ENCODE results near the gene CIDEC. TPM values are rescaled to one million over a fixed set of nuclear protein-coding genes. Genes with fewer than 3 reads are reported as not detected.
A peak's percentile ranks its signal among the peaks of the same experiment; 100 is the strongest.

CIDEC gene
- total and polyA plus RNA-seq, 9 of the 15 experiments (the other 6 are each of a cell fraction or from before 2014, with no cell fraction given), result not detected

GRCh38 chr3:9861201-9861600 is 18.9 kb downstream of the CIDEC start:
- no peaks in the 10 kb centered on the region for H3K9me1 ChIP-seq (ENCODE audit: control insufficient read depth, insufficient read depth, low read length)
- BruUV-seq (replicated peaks), result no TSS peak
- H3K36me3 ChIP-seq (ENCODE audit: control insufficient read depth, insufficient read depth, low read length), result no peaks in the 10 kb centered on the region
- H3K9ac ChIP-seq (ENCODE audit: insufficient read depth in 1 of 2, low read depth in 2 of 2, low read length in 2 of 2), result peak overlapping the region in 1 of 2 experiments; percentile 90; a peak in 2 of 4 replicates
- H3K4me2 ChIP-seq (ENCODE audit: insufficient read depth, low read length), result no peak overlapping the region
- H4K20me1 ChIP-seq (replicated peaks; ENCODE audit: control insufficient read depth, insufficient read depth, low read length), result no peaks in the 10 kb centered on the region
- H3K4me1 ChIP-seq (replicated peaks in 1 of 2; ENCODE audit: control insufficient read depth in 2 of 2, insufficient read depth in 2 of 2, low read length in 2 of 2), result peaks cover 6 to 30% of the 10 kb centered on the region in 2 experiments; a peak in 4 of 5 replicates
- no peaks in the 10 kb centered on the region for H3K79me2 ChIP-seq (ENCODE audit: control insufficient read depth, insufficient read depth, low read length)
- TF ChIP-seq PKNOX1 (IDR thresholded peaks at IDR 0.05), result peak; percentile 83
- TF ChIP-seq STAT5A (IDR thresholded peaks at IDR 0.05; ENCODE audit: borderline replicate concordance, low read length), result no peak
- TF ChIP-seq FOXJ2 (tag; IDR thresholded peaks at IDR 0.05), result no peak
- H3K27me3 ChIP-seq (ENCODE audit: control insufficient read depth in 2 of 2, insufficient read depth in 2 of 2, low read length in 2 of 2), result no peaks in the 10 kb centered on the region
- in situ Hi-C loops (cut with MboI), result no loop called here
- H3K4me3 ChIP-seq, result no peak overlapping the region
- ATAC-seq, result no peak
- peak overlapping the region; percentile 99 for H2AFZ ChIP-seq (ENCODE audit: low read depth, low read length)
- no peaks in the 10 kb centered on the region for H3K9me3 ChIP-seq (replicated peaks; ENCODE audit: control insufficient read depth, insufficient read depth, low read depth, low read length)
- FAIRE-seq, result no peak
- WGBS (ENCODE audit: insufficient coverage, low coverage, missing lambda C conversion rate), result 74% methylated on average over 4 of the region's 4 CpGs
- H3K27ac ChIP-seq (ENCODE audit: extremely low read depth, low read depth, low read length), result no peak overlapping the region
- ChIA-PET CTCF (ENCODE audit: low intra/inter-chr PET ratio) (no interaction called here), POLR2A (interaction anchor here (0.6 kb wide), 1 partner anchor 56 kb away, joined by 3 read pairs; no protein-coding TSS in a partner anchor)
- no peak for DNase-seq (ENCODE audit: extremely low read depth in 1 of 4, low spot score in 3 of 4)
- intact Hi-C loops (cut with micrococcal nuclease), result loop anchor here (5.0 kb wide), 2 partner anchors 56 to 71 kb away; partner anchors contain the start of genes CRELD1 and IL17RC

DNA sequence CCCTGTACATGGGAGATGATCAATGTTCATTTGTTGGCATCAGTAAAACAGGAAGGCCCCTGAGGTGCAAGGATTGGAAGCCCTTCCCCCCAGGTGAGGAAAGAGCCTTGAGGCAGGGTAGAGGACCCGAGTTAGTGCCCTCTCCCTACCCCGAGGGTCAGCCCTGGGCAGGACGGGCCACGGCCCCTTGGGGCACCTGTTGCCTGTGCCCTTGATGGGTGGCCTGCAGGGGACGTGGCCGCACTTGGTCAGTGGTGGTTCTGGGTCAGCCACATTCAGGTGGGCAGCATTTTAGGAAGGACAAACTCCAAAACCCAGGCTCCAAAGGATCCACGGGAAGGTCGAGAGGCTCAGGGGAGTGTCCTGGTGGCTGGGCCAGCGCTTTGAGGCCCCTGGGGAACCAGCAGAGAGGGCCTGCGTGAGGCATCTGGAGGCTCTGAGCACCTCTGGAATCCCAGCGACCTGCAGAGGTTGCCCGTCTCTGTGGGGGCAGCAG is 20.5 kb downstream of the CIDEC start:
- Histone ChIP-seq H3K36me3 (ENCODE audit: control insufficient read depth, insufficient read depth, low read length) (no peaks in the 10 kb centered on the region), H3K4me3 (no peak overlapping the region), H3K9me3 (replicated peaks; ENCODE audit: control insufficient read depth, insufficient read depth, low read depth, low read length) (no peaks in the 10 kb centered on the region), H3K9ac (ENCODE audit: insufficient read depth in 1 of 2, low read depth in 2 of 2, low read length in 2 of 2) (0 out of 4 replicates have a peak overlapping the region, but pooled peaks of 1 of the 2 experiments have one; percentile 42), H3K4me2 (ENCODE audit: insufficient read depth, low read length) (no peak overlapping the region), H3K79me2 (ENCODE audit: control insufficient read depth, insufficient read depth, low read length) (no peaks in the 10 kb centered on the region), H3K27ac (ENCODE audit: extremely low read depth, low read depth, low read length) (no peak overlapping the region), H3K27me3 (ENCODE audit: control insufficient read depth in 2 of 2, insufficient read depth in 2 of 2, low read length in 2 of 2) (no peaks in the 10 kb centered on the region), H4K20me1 (replicated peaks; ENCODE audit: control insufficient read depth, insufficient read depth, low read length) (no peaks in the 10 kb centered on the region), H2AFZ (ENCODE audit: low read depth, low read length) (no peak overlapping the region), H3K4me1 (replicated peaks in 1 of 2; ENCODE audit: control insufficient read depth in 2 of 2, insufficient read depth in 2 of 2, low read length in 2 of 2) (peaks cover 6 to 30% of the 10 kb centered on the region in 2 experiments; a peak in 4 of 5 replicates), H3K9me1 (ENCODE audit: control insufficient read depth, insufficient read depth, low read length) (no peaks in the 10 kb centered on the region)
- ChIA-PET POLR2A (no interaction called here), CTCF (ENCODE audit: low intra/inter-chr PET ratio) (no interaction called here)
- in situ Hi-C loops (cut with MboI), result no loop called here
- no peak for ATAC-seq
- no peak for DNase-seq (ENCODE audit: extremely low read depth in 1 of 4, low spot score in 3 of 4)
- WGBS (ENCODE audit: insufficient coverage, low coverage, missing lambda C conversion rate), result 35% methylated on average over 12 of the region's 12 CpGs
- BruUV-seq (replicated peaks), result no TSS peak
- FAIRE-seq, result no peak
- intact Hi-C loops (cut with micrococcal nuclease), result loop anchor here (5.0 kb wide), 2 partner anchors 58 to 73 kb away; partner anchors contain the start of genes CRELD1 and IL17RC
- TF ChIP-seq, protein P1, sequence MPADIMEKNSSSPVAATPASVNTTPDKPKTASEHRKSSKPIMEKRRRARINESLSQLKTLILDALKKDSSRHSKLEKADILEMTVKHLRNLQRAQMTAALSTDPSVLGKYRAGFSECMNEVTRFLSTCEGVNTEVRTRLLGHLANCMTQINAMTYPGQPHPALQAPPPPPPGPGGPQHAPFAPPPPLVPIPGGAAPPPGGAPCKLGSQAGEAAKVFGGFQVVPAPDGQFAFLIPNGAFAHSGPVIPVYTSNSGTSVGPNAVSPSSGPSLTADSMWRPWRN (IDR thresholded peaks at IDR 0.05; ENCODE audit: low read depth), result no peak
- TF ChIP-seq PHF20 (IDR thresholded peaks at IDR 0.05; ENCODE audit: partially characterized antibody) (no peak), SRSF7 (optimal IDR thresholded peaks at IDR 0.05; ENCODE audit: low read depth, low read length) (no peak), FOXA1 (IDR thresholded peaks at IDR 0.05; ENCODE audit: borderline replicate concordance) (no peak), ZNF384 (IDR thresholded peaks at IDR 0.05; ENCODE audit: low read depth, low read length) (no peak), MYC (IDR thresholded peaks at IDR 0.05; ENCODE audit: low read depth, low read length) (no peak), MYC (CRISPR knock-in tag; IDR thresholded peaks at IDR 0.05; ENCODE audit: borderline replicate concordance, low read depth) (no peak), FOXK1 (CRISPR knock-in tag; IDR thresholded peaks at IDR 0.05; ENCODE audit: borderline replicate concordance) (no peak), ARHGAP35 (IDR thresholded peaks at IDR 0.05; ENCODE audit: partially characterized antibody) (no peak), ELF2 (CRISPR knock-in tag; IDR thresholded peaks at IDR 0.05) (no peak)
- TF ChIP-seq, protein P2, sequence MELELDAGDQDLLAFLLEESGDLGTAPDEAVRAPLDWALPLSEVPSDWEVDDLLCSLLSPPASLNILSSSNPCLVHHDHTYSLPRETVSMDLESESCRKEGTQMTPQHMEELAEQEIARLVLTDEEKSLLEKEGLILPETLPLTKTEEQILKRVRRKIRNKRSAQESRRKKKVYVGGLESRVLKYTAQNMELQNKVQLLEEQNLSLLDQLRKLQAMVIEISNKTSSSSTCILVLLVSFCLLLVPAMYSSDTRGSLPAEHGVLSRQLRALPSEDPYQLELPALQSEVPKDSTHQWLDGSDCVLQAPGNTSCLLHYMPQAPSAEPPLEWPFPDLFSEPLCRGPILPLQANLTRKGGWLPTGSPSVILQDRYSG (tag; conservative IDR thresholded peaks at IDR 0.05; ENCODE audit: low read depth), result no peak
